IPS-15b (cell line): ENCODE measurements around the gene IRGC.

Experiments used
- H3K27me3 ChIP-seq: one replicate; pipeline ENCODE4 v1.6.1; 2013; ENCODE audit warnings: low read length; ENCODE audit not compliant: control insufficient read depth, insufficient read depth
- H3K36me3 ChIP-seq: one replicate; pipeline ENCODE4 v1.6.1; 2013; ENCODE audit warnings: low read length; ENCODE audit not compliant: control insufficient read depth, insufficient read depth
- H3K4me1 ChIP-seq: one replicate; pipeline ENCODE4 v1.6.1; 2013; ENCODE audit warnings: mild to moderate bottlenecking, low read length; ENCODE audit not compliant: control insufficient read depth, insufficient read depth
- H3K4me3 ChIP-seq: one replicate; pipeline ENCODE4 v1.5.1; 2013; ENCODE audit warnings: low read depth, low read length
- H3K9ac ChIP-seq: one replicate; pipeline ENCODE4 v1.6.1; 2013; ENCODE audit warnings: low read depth, mild to moderate bottlenecking, low read length
- H3K9me3 ChIP-seq: one replicate; pipeline ENCODE4 v1.6.1; 2013; ENCODE audit warnings: mild to moderate bottlenecking, low read length; ENCODE audit not compliant: control insufficient read depth, insufficient read depth

Gene IRGC

DNA sequence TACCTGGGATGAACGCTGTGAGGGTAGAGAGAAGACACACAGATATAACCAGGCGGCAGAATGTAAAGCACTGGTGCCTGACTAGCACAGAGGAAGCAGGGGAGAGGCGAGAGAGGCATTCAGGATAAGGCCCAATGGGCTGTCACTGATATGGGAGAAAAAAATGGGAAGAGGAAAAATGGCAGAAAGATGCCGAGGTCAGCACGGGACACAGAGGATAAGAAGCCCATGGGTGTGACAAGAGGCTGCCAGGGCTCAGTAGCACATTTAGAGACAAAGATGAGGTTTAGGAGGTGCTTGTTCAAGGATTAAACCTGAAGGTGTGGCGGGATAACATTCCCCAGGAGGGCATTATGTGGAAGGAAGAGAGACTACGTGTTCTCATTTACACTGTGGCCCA is 33.3 kb downstream of the IRGC start:
- no peak overlapping the region for H3K4me3 ChIP-seq
- no peaks in the 10 kb centered on the region for H3K9me3 ChIP-seq
- H3K9ac ChIP-seq: no peak overlapping the region
- no peaks in the 10 kb centered on the region for H3K27me3 ChIP-seq
- peaks cover 12% of the 10 kb centered on the region for H3K36me3 ChIP-seq
- H3K4me1 ChIP-seq: no peaks in the 10 kb centered on the region

- Histone ChIP-seq H3K9me3 (no peaks in the 10 kb centered on the region), H3K27me3 (no peaks in the 10 kb centered on the region), H3K4me1 (no peaks in the 10 kb centered on the region), H3K36me3 (peaks cover 11% of the 10 kb centered on the region), H3K9ac (no peak overlapping the region), H3K4me3 (no peak overlapping the region)
Measured at GRCh38 chr19:43749898-43750297, 34.0 kb downstream of the IRGC start.

- no peak overlapping the region for H3K4me3 ChIP-seq
- no peaks in the 10 kb centered on the region for H3K27me3 ChIP-seq
- no peak overlapping the region for H3K9ac ChIP-seq
- H3K9me3 ChIP-seq: no peaks in the 10 kb centered on the region
- peaks cover 7% of the 10 kb centered on the region for H3K36me3 ChIP-seq
- H3K4me1 ChIP-seq: no peaks in the 10 kb centered on the region
Measured at GRCh38 chr19:43751466-43752220, 35.8 kb downstream of the IRGC start.

DNA sequence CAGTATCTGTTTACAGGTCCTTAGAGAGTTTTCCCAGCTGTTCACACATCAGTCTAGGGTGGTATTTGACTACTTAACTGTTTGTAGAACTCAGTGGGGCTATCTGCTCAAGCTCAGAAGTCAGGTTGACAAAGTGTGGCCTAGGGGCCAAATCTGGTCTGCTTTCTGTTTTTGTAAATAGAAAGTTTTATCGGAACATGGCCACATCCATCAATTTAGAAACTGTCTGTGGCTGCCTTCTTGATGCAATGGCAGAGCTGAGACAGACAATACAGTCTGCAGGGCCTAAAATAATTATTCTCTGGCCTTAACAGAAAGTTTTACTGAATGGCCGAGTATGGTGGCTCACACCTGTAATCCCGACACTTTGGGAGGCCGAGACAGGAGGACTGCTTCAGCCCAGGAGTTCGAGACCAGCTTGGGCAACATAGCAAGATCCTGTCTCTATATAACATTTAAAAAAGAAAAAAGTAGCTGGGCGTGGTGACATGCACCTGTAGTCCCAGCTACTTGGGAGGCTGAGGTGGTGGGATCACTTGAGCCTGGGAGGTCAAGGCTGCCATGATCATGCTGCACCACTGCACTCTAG is 36.5 kb downstream of the IRGC start:
- no peak overlapping the region for H3K9ac ChIP-seq
- peaks cover 4% of the 10 kb centered on the region for H3K36me3 ChIP-seq
- H3K27me3 ChIP-seq: no peaks in the 10 kb centered on the region
- no peaks in the 10 kb centered on the region for H3K4me1 ChIP-seq
- H3K4me3 ChIP-seq: no peak overlapping the region
- H3K9me3 ChIP-seq: no peaks in the 10 kb centered on the region

DNA sequence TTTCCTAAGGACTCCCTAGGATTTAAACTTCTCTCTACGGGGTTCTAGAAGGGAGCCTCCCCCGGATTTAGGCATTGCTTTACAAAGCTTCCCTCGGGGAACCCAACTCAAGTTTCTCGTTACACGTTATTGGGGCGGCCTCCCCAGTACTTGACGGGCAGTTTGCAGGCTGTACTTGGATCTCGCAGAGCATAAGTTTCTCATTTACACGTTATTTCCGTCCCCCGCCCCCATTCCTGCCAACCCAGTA is 38.3 kb downstream of the IRGC start:
- Histone ChIP-seq H3K9ac (peak overlapping the region; percentile 65), H3K9me3 (no peaks in the 10 kb centered on the region), H3K27me3 (no peaks in the 10 kb centered on the region), H3K36me3 (peaks cover 3% of the 10 kb centered on the region), H3K4me1 (peaks cover 2% of the 10 kb centered on the region), H3K4me3 (peak overlapping the region; percentile 98)

DNA sequence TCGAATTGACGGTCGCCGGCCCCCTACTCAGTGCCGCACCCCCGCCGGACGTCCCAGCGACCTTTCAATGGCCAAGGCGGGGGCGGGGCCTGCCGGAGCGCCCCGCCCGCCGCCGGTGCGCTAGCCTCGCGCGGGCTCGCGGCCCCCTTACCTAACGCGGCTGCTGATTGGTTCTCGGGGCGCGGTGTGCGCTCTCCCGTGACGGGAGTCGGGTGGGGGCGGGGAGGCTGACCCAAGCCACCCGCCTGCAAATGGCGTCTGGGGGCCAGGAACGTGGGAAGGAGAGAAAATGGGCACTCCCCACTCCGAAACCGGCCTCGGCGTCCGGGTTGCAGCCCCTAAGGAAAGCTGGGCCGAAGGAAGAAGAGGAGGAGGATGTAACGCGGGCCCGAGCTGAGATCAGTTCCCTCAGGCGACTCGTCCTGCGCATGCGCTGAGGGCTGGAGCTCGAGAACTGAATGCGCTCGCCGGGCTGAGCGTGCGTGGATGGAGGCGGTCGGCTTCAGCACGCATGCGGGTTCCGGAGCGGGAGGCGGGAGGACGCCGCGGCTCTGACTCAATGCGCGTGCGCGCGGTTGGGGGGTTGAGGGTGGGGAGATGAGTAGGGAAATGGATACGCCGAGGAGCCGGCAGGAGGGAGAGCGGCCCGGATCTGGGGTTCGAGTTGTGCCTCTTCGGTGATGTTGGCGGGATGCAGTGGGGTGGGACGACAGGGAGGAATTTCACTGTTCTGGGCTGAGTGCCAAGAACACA is 38.8 kb downstream of the IRGC start, which contains the start of gene SMG9:
TSS of gene SMG9 (minus strand) at position 460 of the 753 bp plus-strand sequence. CDS start 4,221 bp downstream, outside the sequence.
- peak within 1 kb of the TSS; percentile 98 for H3K4me3 ChIP-seq
- H3K36me3 ChIP-seq: peaks cover 3% of the 10 kb centered on the region
- peaks cover 4% of the 10 kb centered on the region for H3K4me1 ChIP-seq
- no peaks in the 10 kb centered on the region for H3K9me3 ChIP-seq
- H3K9ac ChIP-seq: peak within 1 kb of the TSS; percentile 97
- H3K27me3 ChIP-seq: no peaks in the 10 kb centered on the region

GRCh38 chr19:43755256-43755801 is 39.5 kb downstream of the IRGC start:
- Histone ChIP-seq H3K9me3 (no peaks in the 10 kb centered on the region), H3K4me1 (peaks cover 4% of the 10 kb centered on the region), H3K4me3 (peak overlapping the region; percentile 98), H3K36me3 (peaks cover 3% of the 10 kb centered on the region), H3K9ac (peak overlapping the region; percentile 97), H3K27me3 (no peaks in the 10 kb centered on the region)

GRCh38 chr19:43759515-43759914 is 43.6 kb downstream of the IRGC start:
- no peaks in the 10 kb centered on the region for H3K9me3 ChIP-seq
- H3K9ac ChIP-seq: no peak overlapping the region
- H3K4me3 ChIP-seq: no peak overlapping the region
- no peaks in the 10 kb centered on the region for H3K27me3 ChIP-seq
- H3K4me1 ChIP-seq: peaks cover 4% of the 10 kb centered on the region
- no peaks in the 10 kb centered on the region for H3K36me3 ChIP-seq

GRCh38 chr19:43760941-43761340 is 45.1 kb downstream of the IRGC start:
- peaks cover 4% of the 10 kb centered on the region for H3K4me1 ChIP-seq
- H3K9me3 ChIP-seq: no peaks in the 10 kb centered on the region
- no peak overlapping the region for H3K9ac ChIP-seq

DNA sequence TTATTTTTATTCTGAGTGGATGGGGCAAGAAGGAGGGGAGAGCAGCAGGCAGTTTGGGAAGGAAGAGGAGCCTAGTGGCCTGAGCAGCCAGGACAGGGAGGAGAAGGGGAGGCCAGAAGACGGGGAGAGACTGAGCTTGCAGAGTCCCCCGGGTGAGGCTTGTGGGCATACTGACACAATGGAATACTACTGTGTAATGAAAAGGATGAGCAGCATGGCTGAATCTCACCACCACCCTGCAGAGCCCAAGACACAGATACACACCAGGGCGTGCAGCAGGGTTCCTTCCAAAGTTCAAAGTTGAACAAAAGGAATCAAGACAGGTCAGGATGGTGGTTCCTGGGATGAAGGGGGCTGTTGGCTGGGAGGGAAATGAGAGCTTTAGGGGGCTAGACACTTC is 46.9 kb downstream of the IRGC start:
- H3K9ac ChIP-seq: no peak overlapping the region
- no peaks in the 10 kb centered on the region for H3K36me3 ChIP-seq
- no peak overlapping the region for H3K4me3 ChIP-seq
- H3K27me3 ChIP-seq: no peaks in the 10 kb centered on the region
- no peaks in the 10 kb centered on the region for H3K9me3 ChIP-seq
- peaks cover 7% of the 10 kb centered on the region for H3K4me1 ChIP-seq

More at GRCh38 chr19:43760941-43761340, 45.1 kb downstream of the IRGC start:
- Histone ChIP-seq H3K27me3 (no peaks in the 10 kb centered on the region), H3K36me3 (no peaks in the 10 kb centered on the region), H3K4me3 (no peak overlapping the region)

GRCh38 chr19:43763473-43763939 is 47.6 kb downstream of the IRGC start:
- Histone ChIP-seq H3K27me3 (no peaks in the 10 kb centered on the region), H3K9me3 (no peaks in the 10 kb centered on the region), H3K4me3 (no peak overlapping the region), H3K4me1 (peaks cover 7% of the 10 kb centered on the region), H3K36me3 (no peaks in the 10 kb centered on the region), H3K9ac (no peak overlapping the region)
